Ectodermal cell (in vitro differentiated cells): ENCODE data around the gene SGO2.
"Not testable (repeated sequence)": the region's sequence is repeated elsewhere in the genome, so short reads cannot be mapped to it uniquely, and the experiment has no call there.

ENCODE experiments used
- H3K27ac ChIP-seq: 2 replicates; pipeline ENCODE4 v1.7.0; 2013; ENCODE audit warnings: mild to moderate bottlenecking, low read depth, low read length; ENCODE audit not compliant: insufficient read depth, poor library complexity, severe bottlenecking
- H3K27me3 ChIP-seq: 2 replicates; pipeline ENCODE4 v1.7.0; 2013; ENCODE audit warnings: mild to moderate bottlenecking, low read length; ENCODE audit not compliant: insufficient read depth, control insufficient read depth, poor library complexity, severe bottlenecking
- H3K36me3 ChIP-seq: one replicate; pipeline ENCODE4 v1.7.0; 2013; ENCODE audit warnings: low read length; ENCODE audit not compliant: control insufficient read depth, insufficient read depth
- H3K4me1 ChIP-seq: one replicate; pipeline ENCODE4 v1.7.0; 2013; ENCODE audit warnings: low read length; ENCODE audit not compliant: control insufficient read depth, insufficient read depth
- H3K4me3 ChIP-seq: 2 replicates; pipeline ENCODE4 v1.7.0; 2013; ENCODE audit warnings: low read depth, low read length, control low read depth; ENCODE audit not compliant: insufficient read depth
- H3K9me3 ChIP-seq: 2 replicates; pipeline ENCODE4 v1.7.0; 2013; ENCODE audit warnings: mild to moderate bottlenecking, low read length, moderate library complexity; ENCODE audit not compliant: control insufficient read depth
- WGBS, 2 experiments: methylation state at CpG; one replicate each; pipeline ENCODE4 v1.1.7; 2013; ENCODE audit warnings: missing lambda C conversion rate in 2 of 2; 5-methylcytosine and 5-hydroxymethylcytosine counted together

Gene SGO2

GRCh38 chr2:200515155-200515554, 10.9 kb upstream of the SGO2 start:
- peaks cover 9% of the 10 kb centered on the region for H3K27me3 ChIP-seq
- H3K4me3 ChIP-seq: no peak overlapping the region
- no peak overlapping the region for H3K27ac ChIP-seq
- H3K9me3 ChIP-seq: no peaks in the 10 kb centered on the region
- no peaks in the 10 kb centered on the region for H3K36me3 ChIP-seq
- no peaks in the 10 kb centered on the region for H3K4me1 ChIP-seq
- 43 to 52% methylated on average over 1 of the region's 1 CpG for WGBS, 2 experiments

GRCh38 chr2:200523158-200523557, 2.8 kb upstream of the SGO2 start:
- H3K36me3 ChIP-seq: no peaks in the 10 kb centered on the region
- H3K27me3 ChIP-seq: peaks cover 41% of the 10 kb centered on the region
- peaks cover 13% of the 10 kb centered on the region for H3K4me1 ChIP-seq
- H3K27ac ChIP-seq: no peak overlapping the region
- no peak overlapping the region for H3K4me3 ChIP-seq
- WGBS, 2 experiments: 80 to 83% methylated on average over 3 of the region's 3 CpGs
- H3K9me3 ChIP-seq: no peaks in the 10 kb centered on the region

GRCh38 chr2:200523604-200524003, 2.4 kb upstream of the SGO2 start:
- Histone ChIP-seq H3K4me1 (peaks cover 13% of the 10 kb centered on the region), H3K36me3 (no peaks in the 10 kb centered on the region), H3K4me3 (no peak overlapping the region), H3K27me3 (peaks cover 41% of the 10 kb centered on the region), H3K9me3 (no peaks in the 10 kb centered on the region), H3K27ac (no peak overlapping the region)
- 87 to 88% methylated on average over 1 of the region's 2 CpGs for WGBS, 2 experiments

- no peak overlapping the region for H3K27ac ChIP-seq
- H3K4me1 ChIP-seq: peaks cover 13% of the 10 kb centered on the region
- H3K9me3 ChIP-seq: no peaks in the 10 kb centered on the region
- H3K36me3 ChIP-seq: no peaks in the 10 kb centered on the region
- 100% methylated on average over 1 to 2 of the region's 2 CpGs for WGBS, 2 experiments
- H3K27me3 ChIP-seq: peaks cover 37% of the 10 kb centered on the region
- no peak overlapping the region for H3K4me3 ChIP-seq
Measured at GRCh38 chr2:200525066-200525465, 941 bp upstream of the SGO2 start.

GRCh38 chr2:200525551-200525881, 491 bp upstream of the SGO2 start:
- peak overlapping the region; percentile 63 for H3K4me3 ChIP-seq
- H3K27me3 ChIP-seq: peaks cover 32% of the 10 kb centered on the region
- H3K4me1 ChIP-seq: peaks cover 13% of the 10 kb centered on the region
- no peaks in the 10 kb centered on the region for H3K36me3 ChIP-seq
- WGBS, 2 experiments: 50 to 52% methylated on average over 7 of the region's 7 CpGs
- no peaks in the 10 kb centered on the region for H3K9me3 ChIP-seq
- no peak overlapping the region for H3K27ac ChIP-seq

GRCh38 chr2:200528228-200528627, 2.2 kb downstream of the SGO2 start:
- Histone ChIP-seq H3K4me1 (peaks cover 13% of the 10 kb centered on the region), H3K27me3 (peaks cover 9% of the 10 kb centered on the region), H3K4me3 (no peak overlapping the region), H3K27ac (no peak overlapping the region), H3K9me3 (no peaks in the 10 kb centered on the region), H3K36me3 (peaks cover 2% of the 10 kb centered on the region)
- WGBS, 2 experiments: 96 to 97% methylated on average over 2 of the region's 3 CpGs

- peaks cover 8% of the 10 kb centered on the region for H3K36me3 ChIP-seq
- H3K9me3 ChIP-seq: no peaks in the 10 kb centered on the region
- H3K27ac ChIP-seq: no peak overlapping the region
- no peaks in the 10 kb centered on the region for H3K4me1 ChIP-seq
- WGBS, 2 experiments: 93 to 95% methylated on average over 2 of the region's 2 CpGs
- H3K4me3 ChIP-seq: no peak overlapping the region
- H3K27me3 ChIP-seq: no peaks in the 10 kb centered on the region
Measured at GRCh38 chr2:200533754-200534153, 7.7 kb downstream of the SGO2 start.

GRCh38 chr2:200534572-200534971, 8.6 kb downstream of the SGO2 start:
- Histone ChIP-seq H3K4me3 (no peak overlapping the region), H3K36me3 (peaks cover 8% of the 10 kb centered on the region), H3K27ac (no peak overlapping the region), H3K9me3 (no peaks in the 10 kb centered on the region), H3K27me3 (no peaks in the 10 kb centered on the region), H3K4me1 (no peaks in the 10 kb centered on the region)

- Histone ChIP-seq H3K27me3 (no peaks in the 10 kb centered on the region), H3K27ac (no peak overlapping the region), H3K9me3 (no peaks in the 10 kb centered on the region), H3K36me3 (peaks cover 20% of the 10 kb centered on the region), H3K4me1 (no peaks in the 10 kb centered on the region), H3K4me3 (no peak overlapping the region)
- 90 to 93% methylated on average over 1 of the region's 1 CpG for WGBS, 2 experiments
Measured at GRCh38 chr2:200538139-200538538, 12.1 kb downstream of the SGO2 start.

- no peaks in the 10 kb centered on the region for H3K9me3 ChIP-seq
- no peak overlapping the region for H3K4me3 ChIP-seq
- no peak overlapping the region for H3K27ac ChIP-seq
- H3K36me3 ChIP-seq: peaks cover 24% of the 10 kb centered on the region
- no peaks in the 10 kb centered on the region for H3K27me3 ChIP-seq
- H3K4me1 ChIP-seq: no peaks in the 10 kb centered on the region
Measured at GRCh38 chr2:200540793-200541192, 14.8 kb downstream of the SGO2 start.

- not testable (repeated sequence) for H3K27me3 ChIP-seq, H3K4me3 ChIP-seq, H3K4me1 ChIP-seq, H3K36me3 ChIP-seq, H3K9me3 ChIP-seq, H3K27ac ChIP-seq
- 96 to 97% methylated on average over 12 of the region's 12 CpGs for WGBS, 2 experiments
Measured at GRCh38 chr2:200566596-200566995, 40.6 kb downstream of the SGO2 start.
